Heart left ventricle (tissue), 13 donors: Measurements from ENCODE around the gene TXNDC8.

Source experiments
- POLR2A ChIP-seq, 2 donors: fragments of 450-650 bp; IDR thresholded peaks; one replicate each; pipeline ENCODE4 v1.6.1; 2017; ENCODE audit warnings: antibody characterized with exemption in 2 of 2, mild to moderate bottlenecking in 2 of 2, moderate library complexity in 2 of 2
- TF ChIP-seq, protein P1 (sequence below), 12 donors: fragments of 200-600 bp; sonication (generic) in 4 of 12; IDR thresholded peaks; one replicate each; pipeline versions ENCODE4 v1.5.0 to v1.8.0; 2018 to 2022; ENCODE audit warnings: antibody characterized with exemption in 12 of 12, mild to moderate bottlenecking in 5 of 12
- donor health status: ischemic (EF 13 %, LVEDD 7.1; RV severe dilation, severe dysfunction).
- donor health status: DM: no; HTN: yes; CAD: no.
- donor health status: DM: no; HTN: no; CAD: no.
- donor health status: ischemic (EF 25% LVEDD 6.9; RV normal size, moderate dysfunction).
- donor health status: ischemic (EF 25% LVEDD 5.7; RV mildly dilated, moderate dysfunction).
- donor health status: ischemic (EF 35%, LVEDD 5.7; RV mildly dilated, moderate dysfunction).
- donor health status: nonischemic (EF 11% LVEDD 7.7; RV severe dilation, severe dysfunction).
- donor health status: DM: yes; HTN: yes; CAD: no.
- donor health status: PGD.
- donor health status: ischemic (EF 29% LVEDD 5.4; RV normal size, mild dysfunction).
- donor health status: nonischemic (EF 23%, LVEDD 6.1; RV moderate dilation, normal function).

DNA sequence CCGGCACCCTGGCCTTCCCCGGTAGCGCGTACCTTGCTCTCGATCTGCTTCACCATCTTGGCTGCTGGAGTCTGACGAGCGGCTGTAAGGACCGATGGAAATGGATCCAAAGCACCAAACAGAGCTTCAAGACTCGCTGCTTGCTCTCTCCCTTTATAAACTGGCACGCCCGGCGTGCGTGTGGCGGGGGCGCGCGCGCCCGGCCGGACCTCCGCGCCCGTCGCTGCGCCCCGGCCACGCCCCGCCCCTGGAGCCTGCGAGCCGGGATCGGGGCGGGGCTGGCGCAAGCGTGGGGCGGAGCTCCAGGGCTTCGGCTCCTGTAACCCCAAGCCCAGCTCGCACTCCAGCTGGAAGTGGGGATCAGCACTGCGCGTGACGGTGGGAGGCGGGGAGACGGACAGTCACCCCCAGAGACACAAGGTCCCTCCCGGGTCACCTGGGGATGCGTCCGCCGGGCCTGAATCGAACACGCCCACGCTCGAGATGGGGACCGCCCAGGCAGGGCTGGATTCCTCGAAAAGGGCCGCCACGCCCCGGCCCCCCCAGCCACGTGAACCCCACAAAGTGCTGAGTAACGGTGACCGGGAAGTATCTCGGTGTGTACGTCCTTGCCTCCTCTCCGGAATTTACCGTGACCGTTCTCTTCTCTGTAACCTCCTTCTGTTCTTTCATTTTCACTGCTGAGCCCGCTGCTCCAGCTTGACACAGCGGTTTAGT, 81.1 kb downstream of the TXNDC8 start, which contains the start of gene TXN:
- TF ChIP-seq, protein P1, sequence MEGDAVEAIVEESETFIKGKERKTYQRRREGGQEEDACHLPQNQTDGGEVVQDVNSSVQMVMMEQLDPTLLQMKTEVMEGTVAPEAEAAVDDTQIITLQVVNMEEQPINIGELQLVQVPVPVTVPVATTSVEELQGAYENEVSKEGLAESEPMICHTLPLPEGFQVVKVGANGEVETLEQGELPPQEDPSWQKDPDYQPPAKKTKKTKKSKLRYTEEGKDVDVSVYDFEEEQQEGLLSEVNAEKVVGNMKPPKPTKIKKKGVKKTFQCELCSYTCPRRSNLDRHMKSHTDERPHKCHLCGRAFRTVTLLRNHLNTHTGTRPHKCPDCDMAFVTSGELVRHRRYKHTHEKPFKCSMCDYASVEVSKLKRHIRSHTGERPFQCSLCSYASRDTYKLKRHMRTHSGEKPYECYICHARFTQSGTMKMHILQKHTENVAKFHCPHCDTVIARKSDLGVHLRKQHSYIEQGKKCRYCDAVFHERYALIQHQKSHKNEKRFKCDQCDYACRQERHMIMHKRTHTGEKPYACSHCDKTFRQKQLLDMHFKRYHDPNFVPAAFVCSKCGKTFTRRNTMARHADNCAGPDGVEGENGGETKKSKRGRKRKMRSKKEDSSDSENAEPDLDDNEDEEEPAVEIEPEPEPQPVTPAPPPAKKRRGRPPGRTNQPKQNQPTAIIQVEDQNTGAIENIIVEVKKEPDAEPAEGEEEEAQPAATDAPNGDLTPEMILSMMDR (IDR thresholded peaks at IDR 0.05): no peak
- TF ChIP-seq POLR2A (IDR thresholded peaks at IDR 0.05): peak; percentile 29 to 71
